ENCODE data around the gene ADPRH. TPM values are rescaled to one million over a fixed set of nuclear protein-coding genes. Genes with fewer than 3 reads are reported as not detected.

The ADPRH gene
- total RNA-seq, 1 experiment from 2014 or later, result 0.30 TPM

DNA sequence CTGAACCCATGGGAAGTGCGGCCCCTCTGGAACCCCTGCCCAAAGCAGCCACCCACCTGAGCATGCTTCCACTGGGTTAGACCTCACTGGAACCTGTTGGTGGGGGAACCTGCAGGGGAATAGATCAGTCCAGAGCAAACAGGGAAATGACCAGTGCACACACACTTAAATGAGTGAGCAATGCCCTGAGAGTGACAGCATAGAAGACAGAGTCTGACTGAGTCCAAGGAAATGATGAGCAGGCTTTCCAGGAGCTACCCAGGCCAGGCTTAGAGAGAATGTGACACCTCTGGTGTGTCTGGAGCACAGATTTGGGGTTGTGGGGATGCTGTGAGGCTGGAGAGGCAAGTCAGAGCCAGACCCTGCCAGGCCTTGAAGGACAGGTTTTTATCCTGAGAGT lies 46.9 kb downstream of the ADPRH start:
- DNase-seq (ENCODE audit: extremely low read depth, low read depth), result no peak

DNA sequence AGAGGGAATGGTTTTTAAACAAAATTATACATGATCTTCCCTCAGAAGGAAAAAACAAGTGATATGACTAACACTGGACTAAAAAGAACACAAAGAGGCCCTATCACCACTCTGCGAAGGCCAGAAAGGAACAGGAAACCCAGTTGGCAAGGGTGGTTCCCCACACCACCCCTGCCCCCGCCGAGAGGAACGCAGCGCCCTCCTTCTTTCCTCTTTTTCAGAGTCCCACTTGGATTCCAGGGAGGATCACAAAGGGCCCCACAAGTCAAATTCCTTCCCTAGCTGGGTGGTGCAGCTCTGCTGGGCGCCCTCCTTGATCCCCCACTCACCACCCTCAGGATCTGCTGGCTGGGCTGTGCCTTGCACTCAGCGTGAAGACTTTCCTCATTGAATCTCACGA lies 48.2 kb downstream of the ADPRH start:
- DNase-seq (ENCODE audit: extremely low read depth, low read depth), result no peak

DNA sequence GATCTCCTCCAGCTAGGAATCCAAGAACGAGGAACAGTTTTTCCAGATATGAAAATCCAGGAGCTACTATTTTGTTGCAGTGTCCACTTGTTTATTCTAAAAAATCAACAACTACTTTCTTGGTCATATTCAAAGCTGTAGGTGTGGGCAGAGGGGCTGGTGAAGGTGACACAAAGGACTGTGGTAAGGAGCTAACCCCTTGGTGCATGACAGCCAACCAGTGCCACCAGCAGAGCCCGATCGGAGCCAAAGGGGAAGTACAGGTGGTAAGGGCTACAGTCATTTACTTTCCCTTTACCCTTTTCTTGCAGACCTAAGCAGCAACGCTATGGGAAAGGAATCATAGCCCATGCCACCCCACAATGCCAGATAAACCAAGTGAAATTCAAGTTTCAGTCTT lies 49.1 kb downstream of the ADPRH start:
- DNase-seq (ENCODE audit: extremely low read depth, low read depth), result no peak

DNA sequence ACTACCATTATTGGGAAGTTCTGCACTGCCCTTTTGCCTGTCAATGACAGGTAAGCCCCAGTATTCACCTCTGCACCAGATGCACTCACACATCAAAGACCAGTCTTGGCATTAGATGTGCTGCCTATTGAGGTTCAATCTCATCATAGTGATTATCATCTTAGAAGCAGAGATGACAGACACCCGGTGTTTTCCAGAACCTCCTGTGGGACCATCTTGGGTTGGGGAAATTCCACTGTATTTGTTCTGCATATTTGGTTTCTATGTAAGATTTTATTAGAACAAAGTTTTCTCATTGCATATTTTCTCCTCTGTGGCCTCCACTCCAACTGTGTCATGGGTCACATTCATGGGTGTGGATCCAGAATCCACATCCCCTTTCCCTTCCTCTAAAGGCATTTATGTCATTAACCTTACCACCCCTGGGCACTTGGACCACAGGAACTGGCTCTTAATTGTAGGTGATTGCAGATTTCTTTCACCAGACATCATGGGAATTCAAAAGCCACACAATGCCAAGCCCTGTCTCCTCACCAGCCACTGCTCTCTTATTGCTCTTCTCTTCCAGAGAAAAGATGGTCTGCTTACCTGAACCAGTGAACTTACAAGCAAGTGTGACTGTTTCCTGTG lies 49.6 kb downstream of the ADPRH start:
- DNase-seq (ENCODE audit: extremely low read depth, low read depth), result no peak

DNA sequence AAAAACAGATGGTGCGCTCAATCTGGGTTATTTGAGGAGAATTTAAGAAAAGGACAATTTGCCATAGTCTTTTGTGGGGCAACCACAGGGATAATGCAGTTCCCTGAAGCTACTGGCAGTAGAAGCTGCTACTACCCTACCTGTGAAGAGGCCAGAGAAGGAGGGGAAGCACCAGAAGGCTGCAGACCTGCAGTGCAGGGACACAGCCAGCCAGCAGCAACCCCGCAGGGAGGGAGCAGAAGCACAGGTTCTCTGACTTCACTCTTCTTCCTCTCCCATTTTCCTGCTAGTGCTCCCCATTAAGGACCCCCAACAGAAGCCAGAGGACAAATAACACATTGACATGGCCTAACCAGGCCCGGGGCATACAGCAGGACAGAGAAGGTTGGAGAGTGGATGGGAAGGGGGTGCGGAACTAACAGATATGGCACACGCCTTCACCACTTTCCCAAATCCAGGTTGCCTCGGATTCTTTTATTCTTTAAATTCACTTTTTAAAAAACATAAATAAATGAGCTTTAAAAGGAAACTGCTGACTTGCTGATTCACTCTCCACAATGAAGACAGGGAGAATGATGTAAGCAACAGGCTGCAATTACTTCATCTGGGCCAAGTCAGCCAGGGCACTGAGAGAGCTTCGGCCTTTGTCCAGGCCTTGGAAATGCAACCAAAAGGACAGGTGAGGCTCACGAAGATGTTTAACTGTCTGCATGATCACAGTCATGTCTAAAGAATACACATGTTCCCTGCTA lies 51.0 kb downstream of the ADPRH start:
- DNase-seq (ENCODE audit: extremely low read depth, low read depth), result no peak

DNA sequence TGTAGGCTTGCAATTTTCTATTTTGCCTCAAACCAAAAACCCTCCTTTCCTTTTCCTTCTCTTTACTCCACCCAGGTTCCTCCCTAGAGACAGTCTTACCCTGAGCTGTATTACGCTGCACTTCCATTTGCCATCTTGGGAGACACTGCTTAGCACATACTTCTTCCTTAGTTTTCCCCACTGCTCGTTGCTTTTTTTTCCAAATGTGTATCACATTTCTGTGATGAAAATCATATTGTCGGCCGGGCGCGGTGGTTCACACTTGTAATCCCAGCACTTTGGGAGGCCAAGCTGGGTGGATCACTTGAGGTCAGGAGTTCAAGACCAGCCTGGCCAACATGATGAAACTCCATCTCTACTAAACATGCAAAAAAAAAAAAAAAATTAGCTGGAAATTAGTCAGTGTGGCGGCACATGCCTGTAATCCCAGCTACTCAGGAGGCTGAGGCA lies 51.6 kb downstream of the ADPRH start:
- DNase-seq (ENCODE audit: extremely low read depth, low read depth), result no peak

DNA sequence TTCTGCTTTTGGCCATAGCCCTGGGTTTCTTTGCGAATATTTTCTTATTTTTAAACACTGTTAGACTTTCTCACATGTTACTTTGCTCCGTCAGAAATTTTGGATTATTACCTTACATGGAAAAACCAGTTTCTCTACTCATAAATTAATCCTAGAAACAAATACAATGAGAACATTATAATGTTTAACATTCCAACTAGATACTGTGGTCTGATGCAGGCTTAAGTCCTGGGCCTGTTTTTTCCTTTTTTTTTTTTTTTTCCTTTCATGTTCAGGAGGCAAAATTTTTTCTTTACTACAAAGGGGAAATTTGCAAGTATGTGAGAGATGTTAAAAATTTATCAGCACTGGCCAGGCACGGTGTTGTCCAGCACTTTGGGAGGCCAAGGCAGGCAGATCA lies 52.2 kb downstream of the ADPRH start:
- no peak for DNase-seq (ENCODE audit: extremely low read depth, low read depth)

DNA sequence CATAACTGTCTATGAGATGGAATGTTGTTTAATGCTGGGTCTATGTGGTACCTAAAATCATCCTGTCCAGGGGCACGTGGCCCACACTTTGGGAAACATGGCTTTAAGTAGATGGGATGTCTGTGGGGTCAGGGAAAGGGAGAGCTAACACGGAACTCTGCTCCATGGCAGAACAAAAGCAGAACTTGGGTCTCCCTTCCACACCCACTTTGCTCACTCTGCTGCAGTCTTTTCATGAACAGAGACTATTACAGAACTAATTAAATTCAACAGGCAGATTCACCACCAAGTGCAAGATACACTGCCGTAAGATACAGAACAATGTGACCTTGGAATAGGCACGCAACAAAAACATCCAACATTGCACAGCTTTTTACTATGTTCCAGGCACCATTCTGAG lies 52.9 kb downstream of the ADPRH start:
- no peak for DNase-seq (ENCODE audit: extremely low read depth, low read depth)

DNA sequence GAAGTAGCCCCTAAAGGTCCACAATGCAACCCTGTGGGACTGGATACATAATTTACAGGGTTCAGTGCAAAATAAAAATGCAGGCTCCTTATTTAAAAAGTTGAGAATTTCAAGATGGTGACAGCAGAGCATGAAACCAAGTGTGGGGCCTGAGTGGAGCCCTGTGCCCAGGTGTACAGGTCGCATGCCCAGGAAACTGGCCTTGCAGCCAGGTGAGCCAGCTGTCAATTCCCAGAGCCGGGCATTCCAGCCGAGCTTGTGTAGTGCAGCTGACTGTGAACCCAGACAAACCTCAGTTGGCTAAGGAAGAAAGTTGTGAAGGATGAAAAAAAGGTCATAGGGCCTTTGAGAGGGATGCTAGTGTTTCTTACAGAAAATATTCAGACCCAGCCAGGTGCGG lies 53.5 kb downstream of the ADPRH start:
- no peak for DNase-seq (ENCODE audit: extremely low read depth, low read depth)

DNA sequence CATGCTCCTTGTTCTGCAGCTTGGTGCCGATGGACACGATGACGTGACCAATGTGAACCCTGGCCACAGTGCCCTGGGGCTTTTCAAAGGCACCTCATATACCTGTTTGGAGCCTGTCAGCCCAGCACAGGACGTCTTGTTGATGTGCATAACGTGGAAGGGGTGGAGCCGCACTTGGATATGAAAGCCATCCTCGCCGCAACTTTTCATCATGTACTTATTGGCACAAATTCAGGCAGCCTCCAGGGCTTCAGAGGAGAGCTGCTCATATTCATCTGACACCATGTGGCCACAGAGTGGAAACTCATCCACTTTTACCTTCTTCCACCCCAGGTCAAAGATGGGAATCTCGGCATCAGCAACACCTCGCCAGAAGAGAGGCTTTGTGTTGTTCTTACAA lies 56.4 kb downstream of the ADPRH start:
- DNase-seq (ENCODE audit: extremely low read depth, low read depth), result no peak

DNA sequence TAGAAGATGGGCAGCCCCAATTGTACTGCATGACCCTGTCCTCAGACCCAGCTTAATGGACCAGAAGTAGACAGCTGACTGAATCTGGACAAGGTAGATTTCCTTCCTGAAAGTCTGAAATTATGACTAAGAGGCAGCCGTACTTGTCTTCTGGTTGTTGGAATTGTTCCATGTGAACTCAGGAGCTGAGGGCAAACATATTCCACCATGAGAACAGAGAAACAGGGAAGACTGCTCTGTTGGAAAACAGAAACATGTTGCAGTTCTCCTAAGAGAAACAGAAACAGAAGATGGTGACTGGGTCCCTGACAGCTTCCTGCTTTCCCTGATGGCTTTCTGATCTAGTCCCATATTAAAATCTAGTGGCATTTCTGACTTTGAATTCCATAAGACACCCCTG lies 57.0 kb downstream of the ADPRH start:
- DNase-seq (ENCODE audit: extremely low read depth, low read depth), result no peak

DNA sequence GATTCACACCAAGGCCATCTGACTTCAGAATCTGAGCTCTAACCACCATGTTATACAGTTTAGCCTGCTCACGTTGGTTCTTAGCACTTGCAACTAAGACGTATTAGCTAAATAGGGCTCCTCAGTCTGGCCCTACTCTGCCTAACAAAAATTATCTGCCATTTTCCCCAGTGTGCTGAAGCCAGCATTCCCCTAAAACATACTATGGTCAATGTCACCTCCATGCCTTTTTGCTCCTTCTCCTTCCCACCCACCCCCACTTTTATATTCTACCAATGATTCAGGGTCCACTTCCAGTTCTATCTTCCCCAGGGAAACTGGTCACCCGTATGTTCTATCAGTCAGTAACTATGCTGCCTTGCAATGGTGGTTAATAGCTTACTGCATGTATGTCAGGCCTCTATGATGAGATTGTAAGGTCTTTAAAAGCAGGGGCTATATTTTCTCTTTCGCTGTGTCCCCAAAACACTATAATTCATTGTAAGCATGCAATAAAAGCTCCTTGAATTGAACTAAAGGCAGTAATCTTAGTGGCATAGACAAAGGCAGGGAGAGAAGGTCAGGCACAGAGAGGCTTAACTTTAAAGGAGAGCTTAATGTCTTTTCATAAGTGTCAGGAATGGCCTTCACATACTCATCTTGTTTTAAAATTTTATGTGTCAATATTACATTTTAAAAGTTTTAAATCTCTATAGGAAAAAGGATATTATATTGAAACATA lies 57.8 kb downstream of the ADPRH start:
- no peak for DNase-seq (ENCODE audit: extremely low read depth, low read depth)

DNA sequence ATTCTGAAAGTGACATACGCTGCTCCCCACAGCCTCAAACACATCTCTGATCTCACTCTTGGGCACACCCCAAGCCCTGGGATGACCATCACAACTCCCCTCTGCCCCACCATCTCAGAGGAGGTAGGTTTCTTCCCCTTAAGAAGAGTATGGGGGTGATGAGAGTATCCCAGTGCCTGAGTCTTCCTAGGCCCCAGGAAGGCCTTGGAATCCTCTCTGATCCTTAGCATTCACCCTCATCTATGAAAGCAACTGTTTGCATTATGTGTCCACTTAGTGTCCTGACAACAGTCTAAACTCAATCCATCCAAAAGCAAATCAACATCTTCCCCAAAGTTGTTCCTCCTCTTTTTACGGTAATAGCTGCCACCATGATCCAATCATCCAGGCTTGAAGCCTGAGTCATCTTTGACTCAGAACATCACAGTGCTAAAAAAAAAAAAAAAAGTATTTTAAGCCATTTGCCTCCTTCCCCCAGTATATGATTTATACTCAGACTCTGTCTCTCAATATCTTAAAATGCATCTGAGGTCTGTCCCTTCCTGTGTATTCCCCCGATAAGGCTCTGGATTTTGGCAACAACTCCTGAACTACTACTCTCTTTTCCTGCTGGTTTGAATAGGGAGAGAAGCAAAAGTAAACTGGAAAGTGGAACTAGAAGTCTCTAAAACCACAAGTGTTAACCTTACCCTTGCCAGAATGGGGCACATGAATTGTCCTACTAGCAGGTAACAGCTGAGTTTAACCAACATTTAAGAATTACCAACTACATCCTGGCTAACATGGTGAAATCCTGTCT lies 58.6 kb downstream of the ADPRH start:
- no peak for DNase-seq (ENCODE audit: extremely low read depth, low read depth)

Other genes with a start within 250 kb of the ADPRH start
- 31.9 and 36.6 TPM in 2 replicates for gene TMEM39A, start 115.9 kb upstream of the ADPRH start, total RNA-seq (2014; rRNA removed; shearing (Covaris generic))
- gene POGLUT1, start 110.5 kb upstream of the ADPRH start, total RNA-seq (2014; rRNA removed; shearing (Covaris generic)), result 8.8 and 12.4 TPM in 2 replicates
- 61.1 and 65.6 TPM in 2 replicates for gene TIMMDC1, start 80.9 kb upstream of the ADPRH start, total RNA-seq (2014; rRNA removed; shearing (Covaris generic))
- not detected in 2 replicates for gene CD80, start 19.9 kb upstream of the ADPRH start, total RNA-seq (2014; rRNA removed; shearing (Covaris generic))
- gene PLA1A, start 18.4 kb downstream of the ADPRH start, total RNA-seq (2014; rRNA removed; shearing (Covaris generic)), result not detected in 2 replicates
- 0.38 TPM in 1 of 2 replicates, not detected in the other for gene POPDC2, start 81.1 kb downstream of the ADPRH start, total RNA-seq (2014; rRNA removed; shearing (Covaris generic))
- 39.9 and 45.8 TPM in 2 replicates for gene COX17, start 97.9 kb downstream of the ADPRH start, total RNA-seq (2014; rRNA removed; shearing (Covaris generic))
- gene CFAP91, start 123.5 kb downstream of the ADPRH start, total RNA-seq (2014; rRNA removed; shearing (Covaris generic)), result not detected in 2 replicates
- gene NR1I2, start 202.6 kb downstream of the ADPRH start, total RNA-seq (2014; rRNA removed; shearing (Covaris generic)), result 0.12 TPM in 1 of 2 replicates, not detected in the other